HepG2 (cell line): ENCODE data around the gene STAT5A.

Experiments used
- ESRRA ChIP-seq: sonication (generic); formaldehyde crosslinking; IDR thresholded peaks from 2 replicates; pipeline ENCODE4 v1.5.1; 2020; ENCODE audit warnings: mild to moderate bottlenecking, low read depth, missing genetic modification reagents
- NFYB ChIP-seq: sonication (generic); formaldehyde crosslinking; IDR thresholded peaks from 2 replicates; pipeline ENCODE4 v1.4.0; 2020; ENCODE audit warnings: missing genetic modification reagents
- SUZ12 ChIP-seq: fragments of 150-350 bp; IDR thresholded peaks from 2 replicates; pipeline ENCODE4 v1.6.1; 2014; ENCODE audit warnings: low read depth, low read length
- TF ChIP-seq, protein P1 (sequence below): sonication (generic); formaldehyde crosslinking; IDR thresholded peaks from 2 replicates; pipeline ENCODE4 v1.4.0; 2020; ENCODE audit warnings: mild to moderate bottlenecking, missing genetic modification reagents
- TF ChIP-seq, protein P2 (sequence below): sonication (generic); formaldehyde crosslinking; IDR thresholded peaks from 2 replicates; pipeline ENCODE4 v1.4.0; 2020; ENCODE audit warnings: missing genetic modification reagents
- TF ChIP-seq, protein P3 (sequence below): sonication (generic); formaldehyde crosslinking; IDR thresholded peaks from 2 replicates; pipeline ENCODE4 v1.8.0; 2022; ENCODE audit warnings: missing genetic modification reagents, mild to moderate bottlenecking, moderate library complexity, borderline replicate concordance

DNA sequence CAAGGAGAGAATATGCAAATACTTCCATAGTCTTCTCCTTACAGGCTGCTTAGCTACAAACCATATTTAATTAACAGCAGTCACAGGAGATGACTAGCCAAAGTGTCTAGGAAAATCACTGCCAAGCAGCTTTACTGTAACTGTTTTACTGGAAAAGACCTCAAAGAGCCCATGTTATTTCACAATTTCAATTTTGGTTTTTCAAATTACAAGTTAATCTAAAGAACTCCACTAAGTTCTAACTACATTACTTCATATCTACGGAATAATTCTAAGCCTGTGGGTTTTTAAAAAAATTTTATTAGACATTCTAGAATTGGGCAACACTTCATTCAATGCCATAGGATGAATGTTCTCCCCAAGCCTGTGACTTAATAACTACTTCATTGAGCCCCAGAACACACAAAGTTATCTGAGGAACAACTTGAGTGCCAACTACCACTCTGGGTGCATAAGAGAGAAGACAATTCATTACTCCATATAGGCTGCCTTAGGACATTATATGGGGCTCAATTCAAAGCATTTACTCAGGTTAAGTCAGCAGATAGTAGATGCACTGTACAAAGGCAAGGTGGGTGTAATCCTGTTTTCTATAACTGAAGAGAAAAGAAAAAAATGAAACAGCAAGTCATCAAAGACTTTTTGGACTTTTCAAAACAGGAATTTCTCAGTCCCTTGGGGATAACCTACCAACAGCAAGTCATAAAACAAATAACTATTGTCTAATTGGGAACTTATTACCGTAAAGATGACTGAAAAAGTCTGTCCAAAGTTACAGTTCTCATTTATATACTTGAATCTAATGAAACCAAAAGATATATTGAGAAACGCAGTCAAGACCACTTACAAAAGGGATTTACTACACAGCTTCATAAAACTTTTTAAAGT is 66.9 kb downstream of the STAT5A start:
- TF ChIP-seq NFYB: no peak
- TF ChIP-seq, protein P1, sequence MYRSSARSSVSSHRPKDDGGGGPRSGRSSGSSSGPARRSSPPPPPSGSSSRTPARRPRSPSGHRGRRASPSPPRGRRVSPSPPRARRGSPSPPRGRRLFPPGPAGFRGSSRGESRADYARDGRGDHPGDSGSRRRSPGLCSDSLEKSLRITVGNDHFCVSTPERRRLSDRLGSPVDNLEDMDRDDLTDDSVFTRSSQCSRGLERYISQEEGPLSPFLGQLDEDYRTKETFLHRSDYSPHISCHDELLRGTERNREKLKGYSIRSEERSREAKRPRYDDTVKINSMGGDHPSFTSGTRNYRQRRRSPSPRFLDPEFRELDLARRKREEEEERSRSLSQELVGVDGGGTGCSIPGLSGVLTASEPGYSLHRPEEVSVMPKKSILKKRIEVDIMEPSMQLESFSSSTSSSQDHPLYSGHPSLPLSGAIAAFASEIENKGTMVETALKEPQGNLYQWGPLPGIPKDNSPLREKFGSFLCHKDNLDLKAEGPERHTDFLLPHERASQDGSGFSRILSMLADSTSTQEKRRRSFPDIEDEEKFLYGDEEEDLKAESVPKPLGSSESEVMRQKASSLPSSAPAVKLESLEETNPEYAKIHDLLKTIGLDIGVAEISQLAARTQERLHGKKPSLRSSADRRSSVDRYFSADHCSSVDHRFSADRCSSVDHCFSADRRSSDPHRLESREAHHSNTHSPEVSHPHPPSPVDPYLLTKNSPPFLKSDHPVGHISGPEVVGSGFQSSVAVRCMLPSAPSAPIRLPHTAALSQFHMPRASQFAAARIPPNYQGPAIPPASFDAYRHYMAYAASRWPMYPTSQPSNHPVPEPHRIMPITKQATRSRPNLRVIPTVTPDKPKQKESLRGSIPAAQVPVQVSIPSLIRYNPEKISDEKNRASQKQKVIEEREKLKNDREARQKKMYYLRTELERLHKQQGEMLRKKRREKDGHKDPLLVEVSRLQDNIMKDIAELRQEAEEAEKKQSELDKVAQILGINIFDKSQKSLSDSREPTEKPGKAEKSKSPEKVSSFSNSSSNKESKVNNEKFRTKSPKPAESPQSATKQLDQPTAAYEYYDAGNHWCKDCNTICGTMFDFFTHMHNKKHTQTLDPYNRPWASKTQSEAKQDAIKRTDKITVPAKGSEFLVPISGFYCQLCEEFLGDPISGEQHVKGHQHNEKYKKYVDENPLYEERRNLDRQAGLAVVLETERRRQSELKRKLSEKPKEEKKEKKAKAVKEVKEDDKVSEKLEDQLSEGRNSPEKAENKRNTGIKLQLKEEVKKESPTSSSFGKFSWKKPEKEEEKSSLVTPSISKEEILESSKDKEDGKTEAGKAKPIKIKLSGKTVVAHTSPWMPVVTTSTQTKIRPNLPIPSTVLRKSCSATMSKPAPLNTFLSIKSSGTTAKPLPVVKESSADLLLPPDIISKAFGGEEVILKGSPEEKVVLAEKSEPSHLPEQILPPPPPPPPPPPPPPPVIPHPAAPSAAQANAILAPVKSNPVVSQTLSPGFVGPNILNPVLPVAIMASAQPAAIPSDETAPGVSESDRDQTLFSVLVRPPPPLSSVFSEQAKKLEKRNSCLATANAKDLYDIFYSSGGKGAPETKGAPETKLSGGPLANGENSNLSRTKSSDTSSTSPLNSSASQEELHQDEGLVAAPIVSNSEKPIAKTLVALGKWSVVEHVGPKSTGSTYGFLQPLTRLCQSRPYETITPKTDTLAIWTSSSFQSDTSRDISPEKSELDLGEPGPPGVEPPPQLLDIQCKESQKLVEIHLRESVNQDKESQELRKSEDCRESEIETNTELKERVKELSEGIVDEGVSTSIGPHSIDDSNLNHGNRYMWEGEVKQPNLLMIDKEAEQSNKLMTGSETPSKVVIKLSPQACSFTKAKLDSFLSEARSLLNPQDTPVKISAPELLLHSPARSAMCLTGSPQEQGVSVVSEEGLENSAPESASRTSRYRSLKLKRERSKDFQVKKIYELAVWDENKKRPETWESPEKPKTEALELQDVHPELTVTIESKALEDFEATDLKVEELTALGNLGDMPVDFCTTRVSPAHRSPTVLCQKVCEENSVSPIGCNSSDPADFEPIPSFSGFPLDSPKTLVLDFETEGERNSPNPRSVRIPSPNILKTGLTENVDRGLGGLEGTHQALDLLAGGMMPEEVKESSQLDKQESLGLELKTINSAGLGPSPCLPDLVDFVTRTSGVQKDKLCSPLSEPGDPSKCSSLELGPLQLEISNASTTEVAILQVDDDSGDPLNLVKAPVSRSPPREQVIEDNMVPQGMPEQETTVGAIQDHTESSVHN (CRISPR knock-in tag): no peak
- no peak for TF ChIP-seq ESRRA (CRISPR knock-in tag)
- TF ChIP-seq SUZ12: no peak
- TF ChIP-seq, protein P2, sequence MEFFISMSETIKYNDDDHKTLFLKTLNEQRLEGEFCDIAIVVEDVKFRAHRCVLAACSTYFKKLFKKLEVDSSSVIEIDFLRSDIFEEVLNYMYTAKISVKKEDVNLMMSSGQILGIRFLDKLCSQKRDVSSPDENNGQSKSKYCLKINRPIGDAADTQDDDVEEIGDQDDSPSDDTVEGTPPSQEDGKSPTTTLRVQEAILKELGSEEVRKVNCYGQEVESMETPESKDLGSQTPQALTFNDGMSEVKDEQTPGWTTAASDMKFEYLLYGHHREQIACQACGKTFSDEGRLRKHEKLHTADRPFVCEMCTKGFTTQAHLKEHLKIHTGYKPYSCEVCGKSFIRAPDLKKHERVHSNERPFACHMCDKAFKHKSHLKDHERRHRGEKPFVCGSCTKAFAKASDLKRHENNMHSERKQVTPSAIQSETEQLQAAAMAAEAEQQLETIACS (CRISPR knock-in tag): no peak
- TF ChIP-seq, protein P3, sequence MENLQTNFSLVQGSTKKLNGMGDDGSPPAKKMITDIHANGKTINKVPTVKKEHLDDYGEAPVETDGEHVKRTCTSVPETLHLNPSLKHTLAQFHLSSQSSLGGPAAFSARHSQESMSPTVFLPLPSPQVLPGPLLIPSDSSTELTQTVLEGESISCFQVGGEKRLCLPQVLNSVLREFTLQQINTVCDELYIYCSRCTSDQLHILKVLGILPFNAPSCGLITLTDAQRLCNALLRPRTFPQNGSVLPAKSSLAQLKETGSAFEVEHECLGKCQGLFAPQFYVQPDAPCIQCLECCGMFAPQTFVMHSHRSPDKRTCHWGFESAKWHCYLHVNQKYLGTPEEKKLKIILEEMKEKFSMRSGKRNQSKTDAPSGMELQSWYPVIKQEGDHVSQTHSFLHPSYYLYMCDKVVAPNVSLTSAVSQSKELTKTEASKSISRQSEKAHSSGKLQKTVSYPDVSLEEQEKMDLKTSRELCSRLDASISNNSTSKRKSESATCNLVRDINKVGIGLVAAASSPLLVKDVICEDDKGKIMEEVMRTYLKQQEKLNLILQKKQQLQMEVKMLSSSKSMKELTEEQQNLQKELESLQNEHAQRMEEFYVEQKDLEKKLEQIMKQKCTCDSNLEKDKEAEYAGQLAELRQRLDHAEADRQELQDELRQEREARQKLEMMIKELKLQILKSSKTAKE (CRISPR knock-in tag): no peak
